ENCODE results near the gene ADAMTS13. TPM values are rescaled to one million over a fixed set of nuclear protein-coding genes. Genes with fewer than 3 reads are reported as not detected.
"Not testable (repeated sequence)": the region's sequence is repeated elsewhere in the genome, so short reads cannot be mapped to it uniquely, and the experiment has no call there.

Gene ADAMTS13
- total RNA-seq, 2 experiments from 2014 or later, result 2.3 to 3.0 TPM

DNA sequence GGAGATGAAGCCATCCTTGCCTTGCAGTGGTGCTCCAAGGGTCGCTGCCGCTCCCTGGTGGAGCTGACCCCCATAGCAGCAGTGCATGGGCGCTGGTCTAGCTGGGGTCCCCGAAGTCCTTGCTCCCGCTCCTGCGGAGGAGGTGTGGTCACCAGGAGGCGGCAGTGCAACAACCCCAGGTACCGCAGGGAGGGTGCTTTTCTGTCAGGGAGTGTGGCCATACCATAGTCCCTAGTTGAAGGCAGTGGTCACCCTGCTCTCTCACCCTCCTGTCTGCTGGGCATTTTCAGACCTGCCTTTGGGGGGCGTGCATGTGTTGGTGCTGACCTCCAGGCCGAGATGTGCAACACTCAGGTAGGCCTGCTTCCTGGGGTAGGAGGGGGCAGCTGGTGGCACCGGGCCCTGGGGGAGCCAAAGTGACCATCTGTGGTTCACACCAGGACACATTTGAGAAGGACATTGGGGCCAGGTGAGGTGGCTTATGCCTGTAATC, 11.2 kb downstream of the ADAMTS13 start:
- peaks cover 6% of the 10 kb centered on the region for H3K27me3 Mint-ChIP-seq
- POLR2A ChIA-PET, result no interaction called here
- H3K9me3 Mint-ChIP-seq, result no peaks in the 10 kb centered on the region
- H3K4me3 Mint-ChIP-seq, result no peak overlapping the region
- H3K36me3 Mint-ChIP-seq (ENCODE audit: low read depth), result no peaks in the 10 kb centered on the region
- H3K4me1 Mint-ChIP-seq, result peaks cover 3% of the 10 kb centered on the region
- CTCF ChIA-PET, result no interaction called here
- no peak for DNase-seq
- H3K27ac Mint-ChIP-seq, result no peak overlapping the region

DNA sequence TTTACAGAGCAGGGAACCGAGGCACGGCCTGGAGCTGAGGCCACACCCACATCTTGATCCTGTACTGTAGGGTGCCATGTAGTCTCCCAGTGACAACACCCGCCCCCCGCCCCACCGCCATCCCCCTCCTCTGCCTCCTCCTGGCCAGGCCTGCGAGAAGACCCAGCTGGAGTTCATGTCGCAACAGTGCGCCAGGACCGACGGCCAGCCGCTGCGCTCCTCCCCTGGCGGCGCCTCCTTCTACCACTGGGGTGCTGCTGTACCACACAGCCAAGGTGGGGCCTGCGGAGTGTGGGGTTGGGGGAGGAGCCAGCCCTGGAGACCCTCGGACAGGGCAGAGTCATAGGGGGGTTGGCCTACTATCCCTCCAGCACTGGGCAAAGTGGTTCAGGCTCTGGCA, 14.5 kb downstream of the ADAMTS13 start:
- ChIA-PET CTCF (no interaction called here), POLR2A (no interaction called here)
- no peak overlapping the region for H3K27ac Mint-ChIP-seq
- H3K4me3 Mint-ChIP-seq, result no peak overlapping the region
- no peaks in the 10 kb centered on the region for H3K27me3 Mint-ChIP-seq
- no peaks in the 10 kb centered on the region for H3K4me1 Mint-ChIP-seq
- H3K9me3 Mint-ChIP-seq, result no peaks in the 10 kb centered on the region
- H3K36me3 Mint-ChIP-seq (ENCODE audit: low read depth), result no peaks in the 10 kb centered on the region
- DNase-seq, result no peak

- H3K36me3 Mint-ChIP-seq (ENCODE audit: low read depth), result no peaks in the 10 kb centered on the region
- no peaks in the 10 kb centered on the region for H3K9me3 Mint-ChIP-seq
- no peak overlapping the region for H3K4me3 Mint-ChIP-seq
- no peak overlapping the region for H3K27ac Mint-ChIP-seq
- ChIA-PET CTCF (interaction anchor here (0.5 kb wide), 1 partner anchor 1376 kb away, joined by 3 read pairs; no protein-coding TSS in a partner anchor), POLR2A (no interaction called here)
- H3K27me3 Mint-ChIP-seq, result no peaks in the 10 kb centered on the region
- no peak for DNase-seq
- H3K4me1 Mint-ChIP-seq, result no peaks in the 10 kb centered on the region
Measured at GRCh38 chr9:133437753-133438531, 15.8 kb downstream of the ADAMTS13 start.

DNA sequence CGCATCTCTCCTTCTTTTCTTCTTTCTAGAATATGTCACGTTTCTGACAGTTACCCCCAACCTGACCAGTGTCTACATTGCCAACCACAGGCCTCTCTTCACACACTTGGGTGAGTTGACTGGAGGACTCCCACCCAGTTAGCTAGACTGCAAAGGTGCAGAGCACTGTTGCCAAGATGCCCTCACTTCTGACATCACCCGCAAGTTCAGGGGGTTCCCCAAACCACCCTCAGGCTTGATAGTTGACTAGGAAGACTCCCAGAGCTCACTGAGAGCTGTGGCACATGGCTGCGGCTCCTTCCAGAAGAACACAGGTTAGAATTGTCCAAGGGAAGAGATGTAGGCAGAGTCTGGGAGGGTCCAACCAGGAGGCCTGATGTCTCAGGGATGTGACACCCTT, 17.2 kb downstream of the ADAMTS13 start:
- CTCF ChIA-PET, result no interaction called here
- Mint-ChIP-seq H3K27me3 (no peaks in the 10 kb centered on the region), H3K27ac (no peak overlapping the region), H3K9me3 (no peaks in the 10 kb centered on the region), H3K4me1 (no peaks in the 10 kb centered on the region), H3K36me3 (ENCODE audit: low read depth) (no peaks in the 10 kb centered on the region), H3K4me3 (no peak overlapping the region)
- DNase-seq, result no peak
- POLR2A ChIA-PET, result no interaction called here

DNA sequence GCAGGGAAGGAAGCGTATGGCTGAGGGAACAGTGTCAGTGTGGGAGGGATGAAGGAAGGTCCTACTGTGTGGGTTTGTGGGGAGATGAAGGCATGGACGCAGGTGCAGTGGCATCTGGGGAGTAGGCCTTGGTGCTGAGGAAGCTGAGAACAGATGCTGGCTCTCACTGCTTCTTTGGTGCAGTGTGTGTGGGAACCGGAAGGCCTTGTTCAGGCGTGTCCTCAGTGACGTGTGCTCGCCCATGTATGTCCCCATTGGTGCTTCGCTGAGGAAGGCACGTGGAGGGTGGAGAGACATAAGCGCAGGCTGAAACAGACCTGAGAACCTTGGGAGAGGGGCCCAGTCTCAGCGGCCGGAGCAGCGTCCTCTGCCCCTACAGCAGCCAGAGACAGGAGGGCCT, 18.7 kb downstream of the ADAMTS13 start:
- no peaks in the 10 kb centered on the region for H3K36me3 Mint-ChIP-seq (ENCODE audit: low read depth)
- H3K27me3 Mint-ChIP-seq, result no peaks in the 10 kb centered on the region
- CTCF ChIA-PET, result no interaction called here
- no peak for DNase-seq
- H3K9me3 Mint-ChIP-seq, result no peaks in the 10 kb centered on the region
- no peak overlapping the region for H3K4me3 Mint-ChIP-seq
- H3K4me1 Mint-ChIP-seq, result no peaks in the 10 kb centered on the region
- no peak overlapping the region for H3K27ac Mint-ChIP-seq
- POLR2A ChIA-PET, result no interaction called here

DNA sequence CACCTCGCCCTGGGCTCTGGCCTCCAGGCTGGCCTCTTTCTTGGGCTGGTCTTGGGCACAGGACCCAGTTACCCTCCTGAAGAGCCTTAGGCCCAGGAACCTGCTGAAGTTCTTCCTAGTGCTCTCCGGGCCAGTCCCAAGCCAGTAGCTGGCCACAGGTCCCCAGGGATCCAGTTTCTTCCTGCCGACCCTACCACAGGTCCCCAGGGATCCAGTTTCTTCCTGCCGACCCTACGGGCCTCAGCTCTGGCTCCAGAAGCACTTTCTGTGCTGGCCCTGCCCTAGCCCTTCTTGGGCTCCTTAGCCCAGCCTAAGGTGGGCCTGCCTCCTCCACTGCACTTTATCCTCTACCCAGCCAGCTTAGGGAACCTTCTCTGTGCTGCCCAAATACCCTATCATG, 19.4 kb downstream of the ADAMTS13 start:
- no peaks in the 10 kb centered on the region for H3K4me1 Mint-ChIP-seq
- no peak for DNase-seq
- H3K27ac Mint-ChIP-seq, result no peak overlapping the region
- H3K9me3 Mint-ChIP-seq, result no peaks in the 10 kb centered on the region
- POLR2A ChIA-PET, result no interaction called here
- H3K27me3 Mint-ChIP-seq, result no peaks in the 10 kb centered on the region
- CTCF ChIA-PET, result no interaction called here
- H3K4me3 Mint-ChIP-seq, result no peak overlapping the region
- H3K36me3 Mint-ChIP-seq (ENCODE audit: low read depth), result no peaks in the 10 kb centered on the region

DNA sequence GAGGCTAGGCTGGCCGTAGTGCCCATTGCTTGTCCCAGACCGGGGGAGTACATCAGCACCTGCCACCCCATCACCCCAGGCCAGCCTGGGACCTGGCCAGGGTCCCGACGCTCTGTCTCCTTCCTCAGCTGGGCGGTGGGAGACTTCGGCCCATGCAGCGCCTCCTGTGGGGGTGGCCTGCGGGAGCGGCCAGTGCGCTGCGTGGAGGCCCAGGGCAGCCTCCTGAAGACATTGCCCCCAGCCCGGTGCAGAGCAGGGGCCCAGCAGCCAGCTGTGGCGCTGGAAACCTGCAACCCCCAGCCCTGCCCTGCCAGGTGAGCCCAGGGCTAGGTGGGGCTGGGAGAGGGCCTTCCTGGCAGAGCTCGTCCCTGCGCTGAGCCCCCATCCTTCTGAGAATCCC, 21.1 kb downstream of the ADAMTS13 start:
- ChIA-PET CTCF (interaction anchor here (1.3 kb wide), 1 partner anchor 25 kb away, joined by 3 read pairs; no protein-coding TSS in a partner anchor), POLR2A (interaction anchor here (0.6 kb wide), 1 partner anchor 15 kb away, joined by 3 read pairs; no protein-coding TSS in a partner anchor)

GRCh38 chr9:133443982-133444381, 21.8 kb downstream of the ADAMTS13 start:
- Mint-ChIP-seq H3K27ac (no peak overlapping the region), H3K4me1 (no peaks in the 10 kb centered on the region), H3K9me3 (no peaks in the 10 kb centered on the region), H3K36me3 (ENCODE audit: low read depth) (no peaks in the 10 kb centered on the region), H3K4me3 (no peak overlapping the region), H3K27me3 (no peaks in the 10 kb centered on the region)
- DNase-seq, result no peak
- POLR2A ChIA-PET, result no interaction called here
- CTCF ChIA-PET, result no interaction called here

More for the DNA sequence above, 21.1 kb downstream of the ADAMTS13 start:
- no peak for DNase-seq
- no peaks in the 10 kb centered on the region for H3K4me1 Mint-ChIP-seq
- H3K27me3 Mint-ChIP-seq, result no peaks in the 10 kb centered on the region
- H3K4me3 Mint-ChIP-seq, result no peak overlapping the region
- no peaks in the 10 kb centered on the region for H3K9me3 Mint-ChIP-seq
- H3K27ac Mint-ChIP-seq, result no peak overlapping the region
- no peaks in the 10 kb centered on the region for H3K36me3 Mint-ChIP-seq (ENCODE audit: low read depth)

- H3K36me3 Mint-ChIP-seq (ENCODE audit: low read depth), result no peaks in the 10 kb centered on the region
- no peaks in the 10 kb centered on the region for H3K4me1 Mint-ChIP-seq
- POLR2A ChIA-PET, result no interaction called here
- H3K9me3 Mint-ChIP-seq, result no peaks in the 10 kb centered on the region
- H3K27me3 Mint-ChIP-seq, result no peaks in the 10 kb centered on the region
- DNase-seq, result no peak
- CTCF ChIA-PET, result interaction anchor here (0.6 to 0.8 kb wide), 2 partner anchors 67 to 479 kb away, joined by 3 read pairs; no protein-coding TSS in a partner anchor
- no peak overlapping the region for H3K27ac Mint-ChIP-seq
- H3K4me3 Mint-ChIP-seq, result no peak overlapping the region
Measured at GRCh38 chr9:133445293-133445969, 23.3 kb downstream of the ADAMTS13 start.

DNA sequence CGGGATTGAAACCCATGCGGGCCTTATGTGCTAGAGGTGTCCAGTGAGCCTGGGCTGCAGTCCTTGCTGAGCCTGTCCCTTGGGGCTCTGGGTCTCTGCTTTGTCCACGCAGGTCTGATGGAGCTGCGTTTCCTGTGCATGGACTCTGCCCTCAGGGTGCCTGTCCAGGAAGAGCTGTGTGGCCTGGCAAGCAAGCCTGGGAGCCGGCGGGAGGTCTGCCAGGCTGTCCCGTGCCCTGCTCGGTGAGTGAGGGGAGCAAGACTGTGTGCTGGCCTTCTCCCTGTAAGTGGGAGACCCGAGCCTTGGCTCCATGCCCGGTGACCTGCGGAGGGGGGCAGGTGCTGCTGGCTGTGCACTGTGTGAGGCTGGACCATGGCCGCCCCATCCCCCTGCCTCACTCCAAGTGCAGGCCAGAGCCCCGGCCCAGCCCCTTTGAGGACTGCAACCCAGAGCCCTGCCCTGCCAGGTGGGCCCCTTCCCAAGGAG, 26.4 kb downstream of the ADAMTS13 start:
- H3K9me3 Mint-ChIP-seq, result no peaks in the 10 kb centered on the region
- H3K4me1 Mint-ChIP-seq, result no peaks in the 10 kb centered on the region
- ChIA-PET CTCF (no interaction called here), POLR2A (no interaction called here)
- no peak overlapping the region for H3K4me3 Mint-ChIP-seq
- DNase-seq, result no peak
- H3K27me3 Mint-ChIP-seq, result no peaks in the 10 kb centered on the region
- H3K27ac Mint-ChIP-seq, result no peak overlapping the region
- no peaks in the 10 kb centered on the region for H3K36me3 Mint-ChIP-seq (ENCODE audit: low read depth)

DNA sequence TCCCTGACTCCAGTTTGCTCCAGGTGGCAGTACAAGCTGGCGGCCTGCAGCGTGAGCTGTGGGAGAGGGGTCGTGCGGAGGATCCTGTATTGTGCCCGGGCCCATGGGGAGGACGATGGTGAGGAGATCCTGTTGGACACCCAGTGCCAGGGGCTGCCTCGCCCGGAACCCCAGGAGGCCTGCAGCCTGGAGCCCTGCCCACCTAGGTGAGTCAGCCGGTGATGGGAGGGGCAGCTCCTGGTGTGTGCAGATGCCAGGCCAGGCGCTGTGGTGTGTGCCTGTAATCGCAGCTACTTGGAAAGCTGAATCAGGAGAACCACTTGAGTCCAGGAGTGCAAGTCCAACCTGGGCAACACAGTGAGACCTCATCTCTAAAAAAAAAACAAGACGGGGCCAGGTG, 27.6 kb downstream of the ADAMTS13 start:
- ChIA-PET POLR2A (no interaction called here), CTCF (interaction anchor here (0.6 to 0.9 kb wide), 2 partner anchors 13 to 185 kb away, joined by 3 to 4 read pairs; no protein-coding TSS in a partner anchor)
- no peak overlapping the region for H3K4me3 Mint-ChIP-seq
- H3K27ac Mint-ChIP-seq, result no peak overlapping the region
- H3K4me1 Mint-ChIP-seq, result no peaks in the 10 kb centered on the region
- H3K9me3 Mint-ChIP-seq, result no peaks in the 10 kb centered on the region
- no peaks in the 10 kb centered on the region for H3K27me3 Mint-ChIP-seq
- H3K36me3 Mint-ChIP-seq (ENCODE audit: low read depth), result no peaks in the 10 kb centered on the region
- no peak for DNase-seq

DNA sequence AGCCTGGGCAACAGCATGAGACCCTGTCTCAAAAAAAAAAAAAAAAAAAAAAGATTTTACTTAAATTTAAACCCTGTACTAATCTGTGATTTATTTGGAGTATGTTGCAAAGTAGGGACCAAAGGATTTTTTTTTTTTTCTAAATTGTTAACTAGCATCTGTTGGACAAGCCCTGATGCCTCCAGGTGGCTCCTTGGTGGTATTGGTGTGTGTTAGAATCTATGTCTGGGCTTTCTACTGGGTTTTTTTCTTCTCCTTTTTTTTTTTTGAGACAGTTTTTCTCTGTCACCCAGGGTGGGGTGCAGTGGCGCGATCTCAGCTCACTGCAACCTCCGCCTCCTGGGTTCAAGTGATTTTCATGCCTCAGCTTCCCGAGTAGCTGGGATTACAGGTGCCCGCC, 29.7 kb downstream of the ADAMTS13 start:
- H3K9me3 Mint-ChIP-seq; H3K36me3 Mint-ChIP-seq (ENCODE audit: low read depth); H3K4me3 Mint-ChIP-seq; CTCF ChIA-PET; H3K27me3 Mint-ChIP-seq; H3K27ac Mint-ChIP-seq; DNase-seq; POLR2A ChIA-PET; H3K4me1 Mint-ChIP-seq: not testable (repeated sequence)

DNA sequence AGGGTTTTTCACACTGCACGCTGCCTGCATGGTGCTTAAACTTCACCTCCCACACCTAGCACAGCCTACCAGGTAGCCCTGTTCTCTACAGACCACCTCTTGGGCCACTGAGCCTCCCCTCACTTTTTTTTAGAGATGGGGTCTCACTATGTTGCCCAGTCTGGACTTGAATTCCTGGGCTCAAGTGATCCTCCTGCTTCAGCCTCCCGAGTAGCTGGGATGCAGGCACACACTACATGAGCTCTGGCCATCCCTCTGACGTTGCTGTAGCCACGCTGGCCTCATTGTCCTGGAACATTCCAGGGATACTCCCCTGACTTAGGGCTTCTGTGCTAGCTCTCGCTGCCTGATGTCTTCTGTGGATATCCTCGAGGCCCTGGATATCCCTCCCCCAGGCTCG, 30.4 kb downstream of the ADAMTS13 start:
- Mint-ChIP-seq H3K27me3 (no peaks in the 10 kb centered on the region), H3K4me1 (no peaks in the 10 kb centered on the region), H3K36me3 (ENCODE audit: low read depth) (no peaks in the 10 kb centered on the region), H3K4me3 (no peak overlapping the region), H3K27ac (no peak overlapping the region), H3K9me3 (no peaks in the 10 kb centered on the region)
- ChIA-PET POLR2A (no interaction called here), CTCF (no interaction called here)
- DNase-seq, result no peak

Data from activated CD4-positive, alpha-beta T cell treated with anti-CD3 and anti-CD28 coated beads, Interleukin-2, amount 10 ng/mL, durations not matched to agents 7 days and 5 days (primary cell).